Activated CD4-positive, alpha-beta T cell treated with anti-CD3 and anti-CD28 coated beads, Interleukin-2, amount 50 U/mL, for 24 hours (primary cell): ENCODE measurements around the gene BST2.

Source experiments
- DNase-seq, 2 donors: peaks; one replicate each; pipeline ENCODE4 v3.0.0-alpha.2; 2020; ENCODE audit warnings: low read depth in 1 of 2, low spot score in 1 of 2

Gene BST2, protein sequence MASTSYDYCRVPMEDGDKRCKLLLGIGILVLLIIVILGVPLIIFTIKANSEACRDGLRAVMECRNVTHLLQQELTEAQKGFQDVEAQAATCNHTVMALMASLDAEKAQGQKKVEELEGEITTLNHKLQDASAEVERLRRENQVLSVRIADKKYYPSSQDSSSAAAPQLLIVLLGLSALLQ

DNA sequence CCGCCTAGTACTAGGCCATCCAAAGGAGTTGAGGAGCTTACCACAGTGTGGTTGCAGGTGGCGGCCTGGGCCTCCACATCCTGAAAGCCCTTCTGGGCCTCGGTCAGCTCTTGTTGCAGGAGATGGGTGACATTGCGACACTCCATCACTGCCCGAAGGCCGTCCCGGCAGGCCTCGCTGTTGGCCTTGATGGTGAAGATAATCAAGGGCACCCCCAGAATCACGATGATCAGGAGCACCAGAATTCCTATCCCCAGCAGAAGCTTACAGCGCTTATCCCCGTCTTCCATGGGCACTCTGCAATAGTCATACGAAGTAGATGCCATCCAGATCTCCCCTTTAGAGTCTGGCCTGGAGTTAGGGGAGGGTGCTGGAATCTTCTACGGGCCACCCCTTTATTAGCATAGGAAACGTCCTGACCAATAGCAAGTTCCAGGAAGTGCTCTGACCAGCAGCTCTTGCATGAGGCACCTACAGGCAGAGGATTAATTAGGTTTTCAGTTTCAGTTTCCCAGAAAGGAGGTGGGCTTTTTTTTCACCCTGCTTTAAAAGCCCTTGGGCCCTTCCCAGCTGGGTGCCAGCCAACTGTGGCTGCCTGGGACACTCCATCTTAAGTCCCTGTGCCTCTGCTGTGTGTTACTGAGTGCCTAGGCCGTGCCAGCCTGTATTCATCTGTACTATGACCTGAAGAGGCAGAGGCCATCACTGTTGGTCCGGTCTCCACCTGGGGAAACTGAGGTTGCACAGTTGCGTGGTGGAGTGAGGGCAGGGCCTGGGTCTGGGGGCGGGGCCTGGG, at the start of gene BST2:
TSS of gene BST2 (minus strand) at position 381 of the 796 bp plus-strand sequence. CDS start at position 326, 55 bp downstream.
- peak in 1 of 2 donors; percentile 52 for DNase-seq

DNA sequence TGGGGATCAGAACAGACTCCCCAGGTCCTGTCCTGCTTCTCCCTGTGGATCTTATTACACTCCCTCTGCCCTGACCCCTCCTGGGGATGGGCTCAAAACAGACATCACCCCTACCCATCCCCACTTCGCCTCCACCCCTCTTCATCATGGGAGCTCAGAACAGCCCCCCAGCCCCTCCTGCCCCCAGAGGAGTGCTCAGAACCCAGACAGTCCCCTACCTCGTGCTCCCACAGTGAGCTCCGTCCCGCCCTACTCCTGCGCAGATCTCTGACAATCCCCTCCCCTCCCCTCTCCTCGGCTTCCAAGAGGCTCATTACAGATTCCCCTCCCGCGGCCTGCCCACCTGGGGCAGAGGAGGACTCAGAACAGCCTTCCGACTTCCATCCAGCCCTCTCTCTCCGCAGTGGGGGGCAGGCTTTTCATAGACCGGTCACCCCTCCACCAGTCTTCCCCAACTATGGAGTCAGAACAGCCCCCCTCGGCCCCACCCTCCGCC, 49.2 kb upstream of the BST2 start:
- no peak for DNase-seq

DNA sequence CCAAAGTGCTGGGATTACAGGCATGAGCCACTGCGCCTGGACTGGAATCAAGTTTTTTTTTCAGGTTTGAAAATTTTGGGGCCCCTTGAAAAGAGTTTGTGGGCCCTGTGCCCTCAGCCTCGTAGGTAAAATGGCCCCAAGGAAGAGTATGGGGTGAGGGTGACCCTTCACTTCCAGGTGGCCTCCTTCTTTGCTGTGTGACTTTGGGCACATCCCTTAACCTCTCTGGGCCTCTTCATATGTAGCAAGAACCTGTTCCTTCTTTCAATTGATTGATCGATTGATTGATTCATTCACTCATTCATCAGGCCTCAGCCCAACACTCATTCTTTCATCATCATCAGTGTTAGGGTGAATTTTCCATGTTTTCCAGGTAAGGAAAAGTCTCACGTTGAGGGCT, 46.4 kb upstream of the BST2 start:
- no peak for DNase-seq

DNA sequence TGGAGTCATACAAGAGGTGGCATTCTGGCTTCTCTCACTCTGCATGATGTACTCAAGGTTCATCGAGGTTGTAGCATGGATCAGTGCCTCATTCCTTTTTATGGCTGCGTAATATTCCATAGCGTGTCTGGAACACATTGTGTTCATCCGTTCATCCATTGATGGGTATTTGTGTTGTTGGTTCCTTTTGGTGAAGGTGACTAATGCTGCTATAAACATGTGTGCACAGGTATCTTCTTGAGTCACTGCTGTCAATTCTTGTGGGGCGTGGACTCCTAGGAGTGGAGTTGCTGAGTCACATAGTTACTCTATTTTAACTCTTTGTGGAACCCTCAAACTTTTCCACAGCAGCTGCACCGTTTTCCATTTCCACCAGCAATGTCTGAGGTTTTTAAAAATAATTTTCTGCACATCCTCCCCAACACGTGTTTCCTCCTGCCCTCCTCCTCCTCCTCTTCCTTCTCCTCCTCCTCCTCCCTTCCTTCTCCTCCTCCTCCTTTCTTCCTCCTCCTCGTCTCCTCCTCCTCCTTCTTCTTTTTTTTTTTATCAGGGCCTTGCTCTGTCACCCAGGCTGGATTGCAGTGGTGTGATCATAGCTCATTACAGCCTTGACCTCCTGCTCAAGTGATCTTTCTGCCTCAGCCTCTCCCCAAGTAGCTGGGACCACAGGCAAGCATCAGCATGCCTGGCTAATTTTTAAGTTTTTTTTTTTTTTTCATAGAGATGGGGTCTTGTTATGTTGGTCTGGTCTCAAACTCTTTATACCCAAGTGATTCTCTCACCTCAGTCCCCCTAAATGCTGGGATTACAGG, 45.0 kb upstream of the BST2 start:
- peak in 1 of 2 donors; percentile 66 for DNase-seq

DNA sequence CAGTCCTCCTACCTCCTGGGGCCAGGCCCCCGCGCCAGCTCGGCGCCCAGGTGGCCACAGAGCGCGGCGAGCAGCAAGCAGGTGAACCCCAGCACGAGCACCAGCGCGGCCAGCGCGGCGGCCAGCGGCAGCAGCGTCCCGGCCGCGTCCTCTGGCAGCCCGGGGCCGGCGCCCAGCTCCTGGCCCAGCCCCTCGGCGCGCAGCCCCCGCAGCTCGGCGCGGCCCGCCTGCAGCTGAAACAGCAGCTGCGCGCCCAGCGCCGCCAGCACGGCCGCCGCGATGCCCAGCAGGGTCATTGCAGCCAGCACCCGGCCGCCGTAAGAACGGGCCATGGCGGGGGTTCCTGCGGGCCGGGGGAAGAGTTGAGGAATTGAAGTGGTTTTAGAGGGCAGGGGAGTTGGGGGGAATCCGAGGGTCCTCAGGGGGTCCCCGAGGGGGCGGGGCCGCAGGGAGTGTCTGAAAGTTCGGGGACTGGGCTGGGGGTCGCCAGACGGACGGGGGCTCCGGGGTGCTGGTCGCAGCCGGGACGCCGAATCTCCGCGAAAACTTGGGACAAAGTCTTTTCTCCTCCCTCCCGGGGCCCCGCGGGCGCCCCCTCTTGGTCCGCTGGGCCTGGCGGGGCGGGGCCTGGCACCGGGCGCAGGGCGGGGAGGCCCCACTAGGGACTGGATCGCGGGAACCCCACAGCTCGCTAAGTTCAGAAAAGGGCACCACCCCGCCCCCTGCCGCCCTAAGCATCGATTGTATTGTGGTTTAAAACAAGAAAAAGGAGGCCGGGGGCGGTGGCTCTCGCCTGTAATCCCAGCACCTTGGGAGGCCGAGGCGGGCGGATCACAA, 42.9 kb upstream of the BST2 start, which contains the start of gene TMEM221:
TSS of gene TMEM221 (minus strand) at position 538 of the 837 bp plus-strand sequence. CDS start at position 332, 206 bp downstream.
- DNase-seq: no peak

DNA sequence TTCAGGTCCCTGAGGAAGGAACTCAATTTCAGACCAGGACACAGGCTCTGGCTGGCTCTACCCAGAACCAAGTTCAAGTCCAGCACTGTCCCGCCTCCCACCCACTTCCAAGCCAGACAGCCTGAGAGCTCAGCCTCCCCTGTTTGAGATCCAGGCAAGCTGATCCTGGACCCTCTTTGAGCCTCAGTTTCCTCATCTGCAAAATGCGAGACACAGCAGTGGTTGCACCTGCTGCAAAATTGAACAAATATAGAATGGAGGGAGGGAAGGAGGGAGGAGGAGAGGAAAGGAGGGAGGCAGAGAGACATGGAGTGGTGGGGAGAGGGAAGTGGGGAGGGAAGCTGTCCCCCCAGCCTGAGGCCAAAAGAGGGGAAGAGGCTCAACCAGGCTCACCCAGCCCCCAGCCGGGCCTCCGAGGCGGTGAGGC, 42.3 kb upstream of the BST2 start:
- no peak for DNase-seq

DNA sequence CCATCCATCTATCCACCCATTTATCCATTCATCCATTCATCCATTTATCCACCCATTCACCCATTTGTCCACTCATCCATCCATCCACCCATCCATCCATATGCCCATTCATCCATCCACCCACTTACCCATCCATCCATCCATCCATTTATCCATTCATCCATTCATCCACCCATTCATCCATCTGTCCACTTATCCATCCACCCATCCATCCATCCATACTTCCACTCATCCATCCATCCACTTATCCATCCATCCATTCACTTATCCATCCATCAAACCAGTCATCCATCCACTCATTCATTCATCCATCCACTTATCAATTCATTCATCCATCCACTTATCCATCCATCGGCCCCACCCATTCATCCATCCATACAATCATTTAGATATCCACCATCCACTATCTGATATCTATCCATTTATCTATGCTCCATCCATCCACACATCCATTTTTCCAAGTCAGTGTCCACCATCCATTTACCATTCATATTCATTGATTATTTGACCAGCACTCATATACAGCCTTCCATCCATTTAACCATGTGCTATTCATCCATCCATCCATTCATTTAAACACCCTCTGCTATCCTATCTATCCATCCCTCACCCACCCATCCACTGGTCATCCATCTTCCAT, 40.2 kb upstream of the BST2 start:
- no peak for DNase-seq

DNA sequence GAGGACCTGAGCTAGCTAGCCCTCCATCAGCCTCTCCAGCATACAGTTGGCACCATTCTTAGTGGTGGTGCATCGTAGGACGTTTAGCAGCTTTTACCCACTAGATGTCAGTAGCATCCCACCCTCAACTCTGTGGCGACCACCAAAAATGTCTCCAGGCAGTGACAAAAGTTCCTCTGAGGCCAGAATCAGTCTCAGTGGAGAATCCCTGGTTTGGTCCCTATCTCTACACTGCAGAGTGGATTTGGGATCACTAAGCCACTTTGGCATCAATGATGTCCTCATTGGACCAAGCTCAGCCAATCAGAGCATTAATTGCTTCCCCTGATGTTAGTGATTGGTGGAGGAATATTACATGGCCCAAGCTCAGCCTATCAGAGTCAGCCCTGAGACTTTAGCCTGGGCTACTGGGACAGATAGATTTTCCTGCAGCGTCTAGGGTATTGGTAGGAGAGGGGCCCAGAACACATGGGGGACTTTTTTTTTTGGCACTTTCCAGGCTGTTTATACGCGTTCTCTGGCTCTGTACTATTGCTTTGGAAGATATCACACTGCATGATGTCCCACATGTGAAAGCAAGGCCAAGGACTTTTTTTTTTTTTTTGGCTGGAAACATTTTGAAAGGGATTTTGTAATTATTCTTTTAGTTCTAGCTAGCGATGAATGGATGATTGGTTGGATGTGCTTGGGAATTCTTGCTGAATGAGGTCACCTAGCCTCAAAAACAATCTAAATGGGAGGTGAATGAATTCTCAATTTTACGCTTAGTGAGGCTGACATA, 36.0 kb upstream of the BST2 start:
- DNase-seq: no peak

DNA sequence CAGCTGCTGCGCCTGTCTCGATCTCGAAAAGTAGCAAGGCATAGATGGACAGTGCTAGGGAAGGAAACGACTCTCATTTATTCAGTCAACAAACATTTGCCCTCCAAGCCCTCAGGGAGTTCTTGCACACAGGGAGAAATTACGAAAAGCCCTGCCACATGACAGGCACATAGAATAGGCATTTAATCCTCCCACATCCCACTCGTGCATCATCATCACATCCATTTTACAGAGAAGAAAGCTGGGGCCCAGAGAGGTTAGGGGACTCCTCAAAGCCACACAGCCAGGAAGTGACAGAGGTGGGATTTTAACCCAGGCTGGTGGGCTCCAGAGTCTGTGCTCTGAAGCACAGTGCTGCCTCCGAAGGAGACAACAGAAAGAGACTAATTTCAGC, 31.4 kb upstream of the BST2 start:
- DNase-seq: no peak

DNA sequence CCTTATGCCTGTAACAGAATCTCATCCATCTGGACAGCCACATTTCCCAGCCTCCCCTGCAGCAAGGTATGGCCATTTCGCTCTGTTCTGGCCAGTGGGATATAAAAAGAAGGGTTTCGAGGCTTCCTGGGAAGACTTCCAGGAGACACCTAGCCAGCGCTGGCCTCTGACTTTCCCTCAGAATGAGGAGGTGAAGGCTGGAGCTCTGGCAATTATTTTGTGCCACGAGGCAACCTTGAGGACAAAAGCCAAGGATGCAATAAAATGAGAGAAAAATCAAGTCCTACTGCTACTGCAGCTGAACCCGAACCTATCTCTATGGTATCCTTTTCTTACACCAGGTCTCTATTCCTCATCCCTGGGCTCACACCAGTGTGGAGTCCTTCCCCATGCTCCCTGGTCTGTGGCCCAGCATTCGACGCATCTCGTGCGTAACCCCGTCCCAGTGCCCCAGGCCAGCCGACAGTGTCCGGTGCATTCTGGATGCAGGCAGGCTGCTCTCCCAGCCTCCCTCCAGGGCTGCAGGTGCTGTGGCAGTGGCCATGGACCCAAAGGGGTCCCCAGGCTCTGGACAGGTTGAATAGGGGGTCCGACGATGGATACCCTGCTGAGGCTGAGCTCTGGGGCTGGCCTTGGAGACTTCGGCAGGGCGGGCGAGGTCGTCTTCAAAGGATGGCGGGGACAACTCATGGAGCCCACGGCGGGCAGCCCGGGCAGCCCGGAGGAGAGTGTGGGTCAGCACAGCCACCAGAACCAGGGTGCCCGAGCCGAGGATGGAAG, 30.9 kb upstream of the BST2 start:
- no peak for DNase-seq

DNA sequence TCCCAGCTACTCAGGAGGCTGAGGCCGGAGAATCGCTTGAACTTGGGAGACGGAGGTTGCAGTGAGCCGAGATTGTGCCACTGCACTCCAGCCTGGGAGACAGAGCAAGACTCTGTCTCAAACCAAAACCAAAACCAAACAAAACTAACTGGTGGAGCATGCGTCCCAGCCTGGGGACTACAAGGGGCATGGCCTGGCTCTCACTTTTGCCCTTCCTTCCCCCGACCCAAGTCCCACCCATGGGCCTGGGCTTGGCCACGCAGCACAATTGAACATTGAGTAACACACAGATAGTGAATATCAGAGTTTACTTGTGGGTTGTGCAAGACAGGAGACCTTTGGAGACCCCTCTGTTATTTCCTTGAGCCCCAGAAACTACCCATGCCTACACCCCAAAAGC, 29.8 kb upstream of the BST2 start:
- no peak for DNase-seq

DNA sequence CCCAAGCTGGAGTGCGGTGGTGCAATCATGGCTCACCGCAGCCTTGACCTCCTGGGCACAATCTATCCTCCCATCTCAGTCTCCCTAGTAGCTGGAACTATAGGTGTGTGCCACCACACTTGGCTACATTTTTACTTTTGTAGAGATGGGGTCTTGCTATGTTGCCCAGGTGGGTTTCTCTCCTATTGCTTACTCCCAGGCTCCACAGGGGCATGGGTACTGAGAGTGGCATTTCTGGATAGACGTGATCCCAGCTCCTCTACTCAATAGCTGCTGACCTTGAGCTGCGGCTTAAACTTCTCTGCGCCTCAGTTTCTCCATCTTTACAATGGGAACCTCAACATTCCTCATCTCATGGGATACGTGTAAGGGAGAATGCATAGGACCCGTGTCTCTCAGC, 26.0 kb upstream of the BST2 start:
- no peak for DNase-seq

DNA sequence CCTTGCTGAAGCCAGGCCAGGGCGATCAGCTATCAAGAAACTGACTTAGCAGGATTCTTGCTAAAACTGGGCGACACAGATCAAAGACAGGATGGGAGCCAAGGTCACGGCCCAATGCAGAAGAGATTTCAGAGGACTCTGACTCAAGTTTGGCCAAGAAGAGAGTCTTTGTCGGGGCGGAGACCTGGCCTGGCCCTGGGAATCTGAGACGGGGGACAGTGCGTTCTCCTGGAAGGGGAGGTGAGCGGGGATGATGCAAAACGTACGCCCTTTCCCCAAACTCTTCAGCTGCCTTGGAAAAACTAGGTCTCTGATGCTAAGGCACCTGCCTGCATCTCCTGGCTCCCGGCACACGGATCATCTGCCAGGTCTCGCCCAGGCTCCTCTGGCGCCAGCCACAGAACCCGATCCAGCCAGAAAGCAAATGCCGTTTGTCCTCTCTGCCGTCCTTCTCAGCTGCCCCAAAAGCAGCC, 24.2 kb upstream of the BST2 start:
- no peak for DNase-seq

DNA sequence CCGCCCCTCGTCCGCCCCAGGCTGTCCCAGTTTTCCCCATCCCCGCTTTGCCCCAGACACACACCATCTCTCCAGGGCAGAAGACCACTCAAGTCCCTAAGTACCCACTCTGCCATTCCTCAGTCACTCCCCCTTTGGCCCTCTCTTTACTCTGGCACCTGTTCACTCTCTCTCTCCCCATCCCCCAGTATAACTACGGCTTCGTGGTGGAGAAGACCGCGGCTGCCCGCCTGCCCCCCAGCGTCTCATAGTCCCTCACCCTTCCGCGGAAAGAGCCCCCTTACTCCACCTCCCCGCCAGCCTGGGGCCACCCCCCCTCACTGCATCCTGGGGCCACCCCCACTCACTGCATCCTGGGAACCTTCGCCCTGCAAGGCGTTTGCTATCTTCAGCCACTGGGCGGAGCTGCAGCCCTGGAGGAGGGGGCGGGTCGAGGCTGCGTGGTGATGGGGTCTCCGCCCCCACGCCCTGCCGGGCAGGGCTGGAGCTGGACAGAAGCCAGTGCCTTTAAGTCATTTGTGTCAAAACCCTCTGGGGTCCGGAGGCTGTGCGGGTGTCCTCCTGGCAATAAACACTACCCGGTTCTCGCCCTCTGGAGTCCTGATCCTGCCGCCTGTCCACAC, 19.4 kb upstream of the BST2 start:
- no peak for DNase-seq

DNA sequence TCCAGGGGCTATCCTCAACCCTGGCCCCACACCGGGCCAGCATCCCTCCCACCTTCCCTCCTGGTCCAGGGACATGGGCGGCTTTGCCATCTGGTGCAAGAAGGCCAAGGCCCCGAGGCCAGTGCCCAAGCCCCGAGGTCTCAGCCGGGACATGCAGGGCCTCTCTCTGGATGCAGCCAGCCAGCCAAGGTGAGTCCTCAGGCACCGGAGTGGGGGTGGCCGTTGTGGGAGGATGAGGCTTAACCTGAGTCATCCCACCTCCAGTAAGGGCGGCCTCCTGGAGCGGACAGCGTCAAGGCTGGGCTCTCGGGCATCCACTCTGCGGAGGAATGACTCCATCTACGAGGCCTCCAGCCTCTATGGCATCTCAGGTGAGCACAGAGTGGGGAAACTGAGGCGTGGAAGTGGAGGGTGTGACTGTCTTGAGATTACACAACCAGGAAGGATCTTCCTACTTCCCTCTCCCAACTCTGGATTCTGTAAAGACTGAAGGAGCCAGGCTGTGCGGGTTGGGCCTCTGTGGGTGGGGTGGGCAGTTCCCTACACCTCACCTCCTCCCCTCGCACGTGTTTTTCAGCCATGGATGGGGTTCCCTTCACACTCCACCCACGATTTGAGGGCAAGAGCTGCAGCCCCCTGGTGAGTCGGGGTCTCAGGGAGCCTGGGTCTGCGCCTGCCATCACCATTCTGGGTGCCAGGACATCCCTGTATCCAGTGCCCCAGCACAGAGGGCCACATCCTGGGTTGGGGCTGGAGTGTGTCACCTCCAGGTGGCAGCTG, 18.2 kb upstream of the BST2 start:
- no peak for DNase-seq

DNA sequence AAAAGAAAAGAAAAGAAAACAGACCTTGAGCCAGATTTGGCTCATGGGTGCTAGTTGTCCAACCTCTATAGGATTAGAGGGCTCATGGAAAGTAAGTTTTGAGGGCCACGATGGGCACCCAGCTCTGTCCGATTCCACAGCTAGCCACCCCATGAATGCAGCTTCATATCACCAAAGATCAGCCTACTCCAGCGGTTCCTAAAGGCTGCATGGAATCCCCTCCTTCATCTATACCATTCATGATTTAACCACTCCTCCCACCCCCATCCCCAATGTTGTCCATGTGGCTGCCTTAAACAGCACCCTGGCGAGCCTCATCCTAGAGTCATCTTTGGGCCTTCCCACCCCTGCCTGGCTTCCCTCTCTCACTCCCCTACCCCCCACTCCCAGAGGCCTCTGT, 16.5 kb upstream of the BST2 start:
- DNase-seq: no peak

DNA sequence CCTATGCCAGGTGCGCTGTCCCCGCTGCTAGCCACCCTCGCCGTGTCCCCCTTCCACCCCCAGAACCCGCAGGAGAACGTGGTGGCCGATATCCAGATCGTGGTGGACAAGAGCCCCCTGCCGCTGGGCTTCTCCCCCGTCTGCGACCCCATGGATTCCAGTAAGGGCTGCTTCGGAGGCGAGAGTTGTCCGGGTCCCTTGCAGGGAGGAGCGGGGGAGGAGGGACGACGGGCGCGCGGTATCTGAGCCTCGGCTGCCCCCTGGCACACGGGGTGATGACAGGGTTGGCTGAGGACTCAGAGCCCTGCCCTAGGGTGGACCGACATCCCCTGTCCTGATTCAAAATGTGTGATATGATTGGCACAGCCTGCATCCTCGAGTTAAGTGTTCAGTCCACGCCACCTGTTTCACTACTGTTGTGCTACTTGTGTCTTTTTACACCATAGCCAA, 15.1 kb upstream of the BST2 start:
- peak in 1 of 2 donors; percentile 4 for DNase-seq
